A673 (cell line): ENCODE results near the gene TEAD1. TPM values are rescaled to one million over a fixed set of nuclear protein-coding genes. Genes with fewer than 3 reads are reported as not detected.

Experiments used
- BruUV-seq: library from RNA; stranded (reverse); fragments of 400-500 nt; replicated peaks from 2 replicates; lab custom pipeline; 2021; lab: Mats Ljungman, UMichigan
- CTCF ChIA-PET: fragments of 300-600 bp; sonication (Branson Sonifier 250); formaldehyde crosslinking; loops from one replicate; lab custom pipeline; 2022; ENCODE audit warnings: antibody characterized with exemption; lab: Charles Lee
- POLR2A ChIA-PET: fragments of 300-600 bp; sonication (Branson Sonifier 250); formaldehyde crosslinking; loops from one replicate; lab custom pipeline; 2022; ENCODE audit warnings: antibody characterized with exemption; ENCODE audit not compliant: low non-redundant PET; lab: Charles Lee
- DNase-seq: peaks from one replicate; pipeline ENCODE4 v3.0.0-alpha.2; 2015; ENCODE audit warnings: low spot score
- H3K27ac ChIP-seq: fragments of 200-600 bp; sonication (generic); 2 replicates; pipeline ENCODE4 v1.5.1; 2016; ENCODE audit warnings: mixed run types, low read depth, mild to moderate bottlenecking, mixed read lengths, antibody characterized with exemption, low read length; ENCODE audit not compliant: poor library complexity, severe bottlenecking
- H3K27me3 ChIP-seq: fragments of 200-600 bp; sonication (generic); replicated peaks from 2 replicates; pipeline ENCODE4 v1.6.1; 2017; ENCODE audit warnings: mixed run types, low read depth, mild to moderate bottlenecking, mixed read lengths, antibody characterized with exemption, low read length; ENCODE audit not compliant: insufficient read depth, poor library complexity
- H3K36me3 ChIP-seq: fragments of 200-600 bp; sonication (generic); 2 replicates; pipeline ENCODE4 v1.6.1; 2016; ENCODE audit warnings: mixed run types, mild to moderate bottlenecking, mixed read lengths, antibody characterized with exemption, low read length; ENCODE audit not compliant: insufficient read depth, poor library complexity, severe bottlenecking
- H3K4me1 ChIP-seq: fragments of 200-600 bp; sonication (generic); 2 replicates; pipeline ENCODE4 v1.6.1; 2017; ENCODE audit warnings: mixed run types, mild to moderate bottlenecking, mixed read lengths, antibody characterized with exemption, low read length; ENCODE audit not compliant: insufficient read depth, poor library complexity, severe bottlenecking
- H3K4me3 ChIP-seq: fragments of 200-600 bp; sonication (generic); 2 replicates; pipeline ENCODE4 v1.5.1; 2016; ENCODE audit warnings: low read depth, mixed run types, mild to moderate bottlenecking, mixed read lengths, low read length; ENCODE audit not compliant: poor library complexity, severe bottlenecking
- H3K9me3 ChIP-seq: fragments of 200-600 bp; sonication (generic); 2 replicates; pipeline ENCODE4 v1.6.1; 2016; ENCODE audit warnings: mixed run types, low read depth, mild to moderate bottlenecking, mixed read lengths, antibody characterized with exemption, low read length; ENCODE audit not compliant: poor library complexity, severe bottlenecking
- EZH2 ChIP-seq: fragments of 200-600 bp; sonication (generic); IDR thresholded peaks from 2 replicates; pipeline ENCODE4 v1.6.1; 2017; ENCODE audit warnings: borderline replicate concordance, low read depth, mild to moderate bottlenecking, mixed read lengths, antibody characterized with exemption, low read length; ENCODE audit not compliant: poor library complexity, severe bottlenecking
- intact Hi-C: fragments of 100-400 bp; cut with micrococcal nuclease; formaldehyde crosslinking; loops from one replicate; pipeline ENCODE4 v1.10.0; 2022; ENCODE audit not compliant: unreplicated experiment
- total RNA-seq: library from RNA; stranded (reverse); gene quantifications from 2 replicates; pipeline ENCODE4 v1.2.3, GENCODE V29; 2021
- TF ChIP-seq, protein P1 (sequence below): fragments of 300-800, 200-600 bp; sonication (generic); conservative IDR thresholded peaks from 2 replicates; pipeline ENCODE4 v1.5.1; 2017; ENCODE audit warnings: low read depth, mild to moderate bottlenecking, antibody characterized with exemption, low read length, moderate library complexity, mixed read lengths

TEAD1 gene
- total RNA-seq, 1 experiment from 2014 or later = 81.8 TPM

DNA sequence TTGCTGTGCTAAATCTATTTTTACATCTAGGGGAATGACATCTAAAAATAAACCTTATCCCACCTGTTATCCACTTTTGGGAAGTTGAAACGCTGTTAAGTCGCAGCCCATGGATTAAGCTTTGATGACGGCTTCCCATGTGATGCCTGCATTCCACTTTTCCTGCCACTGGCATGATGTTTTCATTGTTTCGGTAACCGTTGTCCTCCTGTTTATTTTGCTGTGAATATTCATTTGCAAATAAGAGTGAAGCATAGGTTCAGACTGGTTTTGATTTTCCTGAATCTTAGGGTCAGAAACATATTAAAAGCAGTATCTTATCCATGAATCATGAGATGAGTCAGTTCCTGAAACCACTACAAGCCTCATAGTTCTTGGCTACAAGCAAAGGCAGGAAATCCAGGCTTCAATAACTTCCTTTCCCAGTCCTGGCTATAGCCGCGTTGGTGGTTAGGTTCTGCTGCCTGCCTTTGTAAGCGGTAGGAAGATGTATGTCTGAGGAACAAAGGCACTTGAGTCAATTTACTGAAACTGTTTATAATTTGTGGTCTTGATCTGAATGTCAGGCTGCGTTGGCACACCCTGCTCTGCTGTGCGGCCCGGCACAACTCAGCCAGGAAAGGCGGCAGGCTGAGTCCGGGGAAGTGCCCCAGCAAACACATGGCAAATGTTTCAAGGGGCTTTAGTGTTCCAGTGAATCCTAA lies 19.4 kb downstream of the TEAD1 start:
- no peak for TF ChIP-seq EZH2
- TF ChIP-seq, protein P1, sequence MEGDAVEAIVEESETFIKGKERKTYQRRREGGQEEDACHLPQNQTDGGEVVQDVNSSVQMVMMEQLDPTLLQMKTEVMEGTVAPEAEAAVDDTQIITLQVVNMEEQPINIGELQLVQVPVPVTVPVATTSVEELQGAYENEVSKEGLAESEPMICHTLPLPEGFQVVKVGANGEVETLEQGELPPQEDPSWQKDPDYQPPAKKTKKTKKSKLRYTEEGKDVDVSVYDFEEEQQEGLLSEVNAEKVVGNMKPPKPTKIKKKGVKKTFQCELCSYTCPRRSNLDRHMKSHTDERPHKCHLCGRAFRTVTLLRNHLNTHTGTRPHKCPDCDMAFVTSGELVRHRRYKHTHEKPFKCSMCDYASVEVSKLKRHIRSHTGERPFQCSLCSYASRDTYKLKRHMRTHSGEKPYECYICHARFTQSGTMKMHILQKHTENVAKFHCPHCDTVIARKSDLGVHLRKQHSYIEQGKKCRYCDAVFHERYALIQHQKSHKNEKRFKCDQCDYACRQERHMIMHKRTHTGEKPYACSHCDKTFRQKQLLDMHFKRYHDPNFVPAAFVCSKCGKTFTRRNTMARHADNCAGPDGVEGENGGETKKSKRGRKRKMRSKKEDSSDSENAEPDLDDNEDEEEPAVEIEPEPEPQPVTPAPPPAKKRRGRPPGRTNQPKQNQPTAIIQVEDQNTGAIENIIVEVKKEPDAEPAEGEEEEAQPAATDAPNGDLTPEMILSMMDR = no peak
- Histone ChIP-seq H3K36me3 (no peaks in the 10 kb centered on the region), H3K4me1 (peaks cover 77% of the 10 kb centered on the region), H3K4me3 (peak overlapping the region; percentile 23), H3K9me3 (no peaks in the 10 kb centered on the region), H3K27me3 (no peaks in the 10 kb centered on the region), H3K27ac (peak overlapping the region; percentile 85)
- ChIA-PET POLR2A (no interaction called here), CTCF (no interaction called here)
- no TSS peak for BruUV-seq
- intact Hi-C loops = loop anchor here (2.0 kb wide), 1 partner anchor 29 kb away; no protein-coding TSS in a partner anchor
- DNase-seq = peak; percentile 97

DNA sequence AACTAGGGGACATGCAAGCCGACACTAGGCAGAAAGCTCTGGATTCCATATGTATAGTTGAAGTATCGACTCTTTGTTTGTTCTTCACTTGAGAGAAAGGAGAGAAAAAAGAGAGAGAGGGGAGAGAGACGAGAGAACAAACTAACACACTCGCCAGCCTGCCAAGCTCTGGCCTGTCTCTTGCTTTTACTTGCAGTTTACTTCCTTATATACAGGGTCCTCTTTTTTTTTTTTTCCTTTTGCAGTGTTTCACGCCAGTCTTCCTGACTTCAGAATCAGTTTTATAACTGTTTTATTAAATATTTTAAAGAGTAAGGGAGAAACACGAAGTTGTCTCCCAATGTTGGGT lies 19.9 kb downstream of the TEAD1 start:
- peak overlapping the region; percentile 85 for H3K27ac ChIP-seq
- H3K27me3 ChIP-seq = no peaks in the 10 kb centered on the region
- ChIA-PET POLR2A (no interaction called here), CTCF (no interaction called here)
- no peaks in the 10 kb centered on the region for H3K9me3 ChIP-seq
- H3K4me1 ChIP-seq = peaks cover 72% of the 10 kb centered on the region
- H3K4me3 ChIP-seq = peak overlapping the region; percentile 5
- no peaks in the 10 kb centered on the region for H3K36me3 ChIP-seq
- no peak for DNase-seq
- TF ChIP-seq, protein P1 = no peak
- no peak for TF ChIP-seq EZH2
- BruUV-seq = TSS peak; percentile 50
- intact Hi-C loops = loop anchor here (2.0 kb wide), 1 partner anchor 29 kb away; no protein-coding TSS in a partner anchor

DNA sequence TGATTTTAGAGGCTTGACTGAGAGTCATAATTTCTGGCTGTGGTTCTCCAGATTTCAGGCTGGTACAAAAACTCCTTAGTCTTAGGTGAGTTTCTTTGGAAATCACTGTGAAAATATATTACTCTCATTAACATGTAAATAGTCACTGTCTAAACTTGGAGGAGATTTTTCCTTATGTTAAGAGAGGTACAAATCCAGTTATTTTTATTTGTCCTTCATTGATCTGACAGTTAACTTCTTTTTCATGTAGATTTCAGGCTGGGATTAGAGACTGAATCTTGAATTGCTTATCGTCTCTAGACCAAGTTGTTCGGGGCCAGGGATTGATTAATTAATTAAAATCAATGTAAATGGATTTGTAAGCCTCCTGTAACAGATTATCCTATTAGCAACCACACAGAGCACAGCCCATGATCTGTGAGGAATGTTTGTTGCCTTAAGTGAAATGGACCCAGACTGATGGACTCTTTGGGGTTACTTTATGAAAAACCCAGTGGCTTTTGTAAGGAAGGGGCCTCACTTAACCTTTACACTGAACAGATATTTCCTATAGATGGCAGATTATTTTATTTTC lies 21.1 kb downstream of the TEAD1 start:
- Histone ChIP-seq H3K27ac (peak overlapping the region; percentile 85), H3K27me3 (no peaks in the 10 kb centered on the region), H3K4me1 (peaks cover 66% of the 10 kb centered on the region), H3K36me3 (no peaks in the 10 kb centered on the region), H3K4me3 (no peak overlapping the region), H3K9me3 (no peaks in the 10 kb centered on the region)
- no TSS peak for BruUV-seq
- no peak for TF ChIP-seq EZH2
- TF ChIP-seq, protein P1 = no peak
- ChIA-PET POLR2A (no interaction called here), CTCF (no interaction called here)
- intact Hi-C loops = loop anchor here (2.0 kb wide), 1 partner anchor 27 kb away; no protein-coding TSS in a partner anchor
- DNase-seq = no peak
